HG03280 (cell line): ENCODE results near the gene ADK.

Experiments used
- ATAC-seq: cut with Tn5 transposase; IDR thresholded peaks from one replicate; pipeline ENCODE4 v1.9.1; 2021; ENCODE audit warnings: mild to moderate bottlenecking, moderate library complexity; ENCODE audit not compliant: unreplicated experiment

Gene ADK

DNA sequence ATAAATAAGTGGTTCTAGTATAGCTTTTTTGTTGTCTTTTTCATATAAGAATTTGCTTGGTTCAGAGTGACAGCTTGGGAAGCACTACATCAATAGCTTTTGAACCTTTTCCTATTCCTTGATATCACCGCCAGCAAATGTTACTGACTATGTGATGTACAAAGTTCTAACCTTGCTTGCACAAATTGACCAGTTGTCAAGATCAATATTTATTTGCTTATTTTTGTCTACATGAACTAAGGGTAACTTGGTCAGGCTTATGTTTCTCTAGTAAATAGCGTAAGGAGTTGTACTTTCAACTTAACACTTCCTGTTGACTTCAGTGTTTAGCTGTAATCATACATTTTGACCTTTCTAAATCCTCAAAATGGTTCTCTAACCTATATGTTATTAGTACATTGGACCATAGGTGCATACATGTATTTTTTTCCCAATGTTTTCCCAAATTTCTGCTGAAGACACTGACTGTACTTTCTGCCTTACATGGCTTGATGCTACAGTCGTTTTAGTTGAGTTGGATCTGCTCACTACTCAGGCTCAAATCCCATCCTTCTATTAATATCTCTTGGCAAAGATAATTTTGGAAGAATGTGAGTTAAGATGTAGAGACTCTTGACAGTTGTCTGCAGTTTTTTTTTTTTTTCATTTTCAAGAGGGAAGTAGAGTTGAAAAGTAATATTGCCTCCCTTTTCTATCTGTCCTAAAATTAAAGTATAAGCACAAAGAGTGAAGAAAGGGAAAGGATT, 436.3 kb downstream of the ADK start:
- no peak for ATAC-seq

DNA sequence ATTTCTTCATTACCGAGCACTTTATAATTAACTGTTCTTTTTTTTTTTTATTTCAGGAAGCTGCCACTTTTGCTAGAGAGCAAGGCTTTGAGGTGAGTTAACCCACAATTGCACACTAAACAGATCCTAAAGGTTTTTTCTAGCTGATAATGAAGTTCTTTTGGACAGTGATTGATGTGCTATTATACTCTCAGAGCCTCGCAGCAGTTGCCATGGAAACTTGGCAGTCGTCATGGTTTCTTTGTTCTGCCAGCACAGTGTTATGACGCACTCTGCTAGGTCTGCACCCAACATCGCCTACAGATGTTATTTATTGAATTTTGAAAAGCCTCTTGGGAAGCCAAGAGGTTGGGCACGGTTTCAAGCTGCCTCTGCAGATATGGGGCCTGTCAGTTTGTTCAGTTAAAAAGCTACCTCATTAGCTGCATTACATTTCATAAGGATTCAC, 438.2 kb downstream of the ADK start:
- no peak for ATAC-seq

DNA sequence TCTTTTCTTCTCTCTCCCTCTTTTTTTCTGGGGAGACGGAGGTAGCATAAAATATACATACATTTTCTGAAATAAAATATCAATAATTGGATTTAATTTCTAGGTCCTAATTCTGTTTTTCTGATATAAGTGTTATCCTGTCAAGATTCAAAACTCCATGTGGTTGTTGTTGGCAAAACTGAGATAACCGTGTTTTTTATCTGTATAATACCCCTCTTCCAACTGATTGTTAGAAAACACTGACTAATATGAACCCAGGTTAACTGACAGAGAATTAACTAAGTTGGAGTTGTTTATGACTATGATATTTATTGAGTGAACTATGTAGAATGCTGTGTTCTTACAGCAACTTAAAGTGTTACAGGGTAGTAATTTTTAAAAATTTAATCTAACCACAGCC, 438.8 kb downstream of the ADK start:
- ATAC-seq, result no peak

DNA sequence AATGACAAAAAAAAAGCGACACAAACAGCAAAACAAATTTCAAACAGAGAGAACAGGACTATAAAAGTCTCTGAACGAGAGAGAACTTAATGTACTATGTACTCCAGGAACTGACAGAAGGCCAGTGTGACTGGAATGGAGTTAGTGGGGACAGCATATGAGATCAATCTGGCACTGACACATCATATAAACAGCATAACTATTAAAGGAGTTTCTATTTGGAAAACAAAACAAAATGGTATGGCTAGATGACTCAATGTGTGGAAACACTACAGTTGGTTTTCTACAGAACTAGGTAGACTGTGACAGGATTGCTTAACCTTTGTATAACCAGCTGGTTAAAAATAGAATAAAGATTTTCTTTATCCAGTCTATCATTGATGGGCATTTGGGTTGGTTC, 442.4 kb downstream of the ADK start:
- ATAC-seq, result no peak

DNA sequence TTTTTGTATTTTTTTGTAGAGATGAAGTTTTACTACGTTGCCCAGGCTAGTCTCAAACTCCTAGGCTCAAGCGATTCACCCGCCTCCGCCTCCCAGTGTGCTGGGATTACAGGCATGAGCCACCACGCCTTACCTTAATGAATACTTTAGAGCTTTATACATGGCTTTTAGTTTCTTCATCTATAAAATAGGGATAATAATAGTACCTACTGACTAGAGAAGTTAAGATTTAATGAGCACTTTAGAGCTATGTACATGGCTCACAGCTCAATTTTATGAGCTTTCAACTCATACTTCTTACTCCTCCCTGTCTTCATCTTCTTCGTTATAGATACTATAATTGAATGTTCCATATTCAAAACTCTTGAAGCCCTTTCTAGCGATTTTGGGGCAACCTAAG, 445.7 kb downstream of the ADK start:
- no peak for ATAC-seq

DNA sequence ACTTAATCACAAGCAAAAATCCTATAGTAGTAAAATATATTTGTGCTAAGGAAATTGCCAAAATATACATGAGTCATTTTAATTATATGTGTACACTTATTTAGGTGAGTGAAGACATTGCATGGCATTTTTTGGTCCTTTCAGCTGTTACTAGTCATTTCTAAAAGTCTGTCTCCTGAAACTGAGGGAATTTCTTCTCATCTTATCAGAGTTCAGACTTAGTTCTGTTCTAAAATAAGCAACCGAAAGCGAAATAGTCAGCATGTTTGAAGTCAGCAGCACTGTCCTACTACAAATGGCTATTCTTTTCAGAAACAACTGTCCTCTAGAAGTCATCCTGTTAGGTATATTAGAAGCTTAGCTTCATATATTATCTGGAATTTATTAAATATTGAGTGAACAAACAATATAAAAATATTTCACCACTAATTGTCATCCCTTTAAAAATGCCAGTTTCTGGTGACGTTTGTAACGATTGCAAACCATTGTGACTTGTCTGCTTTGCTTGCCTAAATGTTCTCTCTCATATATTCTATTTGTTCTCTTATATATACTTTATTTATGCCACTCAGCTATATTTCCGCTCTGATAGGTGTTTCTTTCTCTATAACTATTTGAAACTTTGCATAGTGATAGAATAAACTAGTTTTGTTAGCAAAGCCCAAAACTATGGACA, 448.0 kb downstream of the ADK start:
- no peak for ATAC-seq

DNA sequence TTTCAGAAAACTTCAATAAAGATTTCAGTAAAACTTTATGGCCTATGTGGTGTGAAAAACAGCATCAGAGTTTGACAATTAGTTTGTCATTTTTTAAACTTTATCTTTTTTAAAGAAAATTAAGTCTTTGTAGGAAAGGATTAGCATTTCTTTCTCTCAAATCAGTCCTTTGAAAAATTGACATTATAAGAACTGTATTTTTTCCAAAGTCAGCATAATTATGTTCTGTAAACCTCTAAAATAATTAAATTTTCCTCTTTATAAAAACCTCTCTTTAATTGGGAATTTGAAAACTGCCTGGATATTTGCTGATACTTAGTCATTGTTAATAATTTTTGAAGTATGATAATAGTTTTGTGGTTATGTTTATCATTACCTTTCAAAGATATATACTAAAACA, 448.7 kb downstream of the ADK start:
- no peak for ATAC-seq

DNA sequence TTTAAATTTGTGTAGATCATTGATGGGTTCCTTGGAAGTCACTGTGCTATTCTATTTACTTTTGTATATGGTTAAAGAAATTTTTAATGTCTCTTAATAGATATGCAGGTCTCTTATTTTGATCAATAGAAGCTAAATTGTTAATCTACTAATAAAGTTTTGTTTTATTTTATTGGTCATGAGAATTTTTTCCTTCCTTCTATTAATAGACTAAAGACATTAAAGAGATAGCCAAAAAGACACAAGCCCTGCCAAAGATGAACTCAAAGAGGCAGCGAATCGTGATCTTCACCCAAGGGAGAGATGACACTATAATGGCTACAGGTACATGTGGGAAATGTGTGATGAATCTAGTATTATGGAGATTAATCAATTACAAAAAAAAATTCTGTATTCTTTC, 449.1 kb downstream of the ADK start:
- ATAC-seq, result no peak

DNA sequence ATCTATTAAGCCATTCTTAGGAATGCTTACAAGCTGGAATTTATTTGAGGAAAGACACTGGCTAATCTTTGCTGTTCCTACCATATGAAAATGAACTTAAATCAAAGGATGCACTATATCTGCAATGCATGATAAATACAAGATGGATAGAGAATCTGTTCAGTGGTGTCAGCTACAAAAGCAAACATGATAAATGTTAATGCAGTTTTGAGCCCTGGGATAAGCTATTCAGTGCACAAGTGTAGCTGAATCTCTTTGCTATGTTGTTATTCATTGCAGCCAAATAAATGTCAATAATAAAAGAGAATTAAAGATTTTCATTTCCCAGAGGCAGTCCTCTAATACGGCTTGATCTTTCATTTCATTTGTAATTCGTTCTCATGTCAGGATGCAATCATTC, 451.6 kb downstream of the ADK start:
- ATAC-seq, result no peak

DNA sequence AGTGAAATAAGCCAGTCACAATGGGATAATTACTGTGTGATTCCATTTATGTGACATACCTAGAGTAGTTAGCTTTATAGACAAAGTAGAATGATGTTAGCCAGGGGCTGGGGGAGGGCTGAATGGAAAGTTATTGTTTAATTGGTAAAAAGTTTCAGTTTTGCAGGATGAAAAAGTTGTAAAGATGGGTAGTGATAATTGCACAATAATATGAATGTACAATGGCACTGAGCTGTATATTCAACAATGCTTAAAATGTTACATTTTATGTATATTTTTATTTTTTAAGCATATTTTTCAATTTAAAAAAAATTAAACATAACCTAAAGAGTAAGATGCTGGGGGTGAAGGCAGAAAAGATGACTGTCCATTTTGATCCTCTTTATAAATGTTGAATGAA, 459.3 kb downstream of the ADK start:
- no peak for ATAC-seq

DNA sequence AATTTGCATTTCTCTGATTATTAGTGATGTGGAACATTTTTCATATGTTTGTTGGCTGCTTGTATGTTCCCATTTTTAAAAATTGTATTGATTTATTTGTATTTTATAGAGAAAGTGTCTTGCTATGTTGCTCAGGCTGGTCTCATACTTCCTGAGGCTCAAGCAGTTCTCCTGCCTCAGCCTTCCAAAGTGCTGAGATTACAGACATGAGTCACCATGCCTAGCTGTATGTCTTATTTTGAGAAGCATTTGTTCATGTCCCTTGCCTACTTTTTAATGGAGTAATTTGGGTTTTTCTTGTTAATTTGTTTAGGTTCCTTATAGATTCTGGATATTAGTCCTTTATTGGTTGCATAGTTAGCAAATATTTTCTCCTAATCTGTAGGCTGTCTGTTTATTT, 461.2 kb downstream of the ADK start:
- no peak for ATAC-seq

DNA sequence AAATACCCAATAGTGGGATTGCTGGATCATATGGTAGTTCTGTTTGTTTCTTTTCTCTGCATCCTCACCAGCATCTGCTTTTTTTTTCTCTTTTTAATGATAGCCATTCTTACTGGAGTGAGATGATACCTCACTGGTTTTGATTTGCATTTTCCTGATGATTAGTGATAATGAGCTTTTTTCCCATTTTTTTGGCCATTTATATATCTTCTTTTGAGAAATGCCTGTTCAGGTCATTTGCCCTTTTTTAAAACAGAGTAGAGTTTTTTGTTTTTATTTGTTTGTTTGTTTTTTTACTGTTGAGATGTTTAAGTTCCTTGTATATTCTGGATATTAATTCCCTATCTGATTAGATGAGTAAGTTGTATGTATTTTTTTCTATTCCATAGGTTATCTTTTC, 469.6 kb downstream of the ADK start:
- no peak for ATAC-seq

DNA sequence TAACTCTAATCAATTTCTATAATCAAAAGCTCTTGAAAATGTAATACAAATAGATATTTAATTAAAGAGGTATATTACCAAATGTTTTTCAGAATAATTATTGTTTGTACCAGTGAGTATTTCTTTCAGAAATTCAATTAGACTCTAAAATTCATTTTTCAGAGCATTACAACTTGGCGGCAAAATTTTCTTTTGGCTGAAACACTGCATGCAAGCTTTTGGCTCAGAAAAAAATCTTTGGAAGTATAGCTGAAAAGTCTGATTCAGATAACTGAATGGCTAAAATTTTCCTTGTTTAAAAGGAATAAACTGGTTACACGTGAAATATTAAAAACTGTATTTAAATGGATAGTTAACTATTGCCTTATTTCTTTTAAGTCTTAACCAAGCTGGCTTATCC, 472.8 kb downstream of the ADK start:
- no peak for ATAC-seq

DNA sequence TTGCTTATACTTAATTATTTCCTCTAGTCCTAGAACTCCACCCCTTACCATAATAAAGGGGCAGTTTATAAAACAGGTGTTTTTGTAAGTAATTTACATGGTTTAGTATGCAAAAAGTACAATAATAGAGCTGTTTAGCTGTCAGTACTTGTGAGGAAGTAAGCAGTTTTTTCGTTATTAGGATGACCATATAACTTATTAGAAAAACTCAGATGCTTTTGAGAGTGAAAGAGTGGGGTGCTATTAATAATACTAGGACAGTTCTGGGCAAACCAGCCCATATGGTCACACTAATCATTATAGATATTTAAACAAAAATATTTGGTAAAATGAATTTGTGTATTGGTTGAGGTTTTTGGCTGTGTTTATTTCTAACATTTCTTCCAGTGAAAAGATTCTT, 473.5 kb downstream of the ADK start:
- no peak for ATAC-seq

DNA sequence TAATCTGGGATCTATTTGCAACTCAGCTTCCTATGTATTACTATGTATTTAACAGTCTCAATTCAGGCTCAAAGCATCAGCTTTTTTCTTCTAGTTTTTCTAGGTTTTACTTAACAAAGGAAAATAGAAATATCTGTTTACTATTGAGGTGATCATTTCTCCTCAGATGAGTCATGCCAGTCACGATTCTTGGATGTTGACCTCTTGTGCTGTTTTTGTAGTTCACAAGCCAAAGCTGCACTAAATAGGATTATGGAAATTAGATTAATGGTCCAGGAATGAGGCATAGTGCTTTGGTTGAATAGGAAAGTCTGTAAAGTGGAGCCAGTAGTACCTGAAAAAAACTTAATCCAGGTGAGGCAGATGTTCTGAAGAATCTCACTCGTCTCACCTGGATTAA, 477.1 kb downstream of the ADK start:
- no peak for ATAC-seq

DNA sequence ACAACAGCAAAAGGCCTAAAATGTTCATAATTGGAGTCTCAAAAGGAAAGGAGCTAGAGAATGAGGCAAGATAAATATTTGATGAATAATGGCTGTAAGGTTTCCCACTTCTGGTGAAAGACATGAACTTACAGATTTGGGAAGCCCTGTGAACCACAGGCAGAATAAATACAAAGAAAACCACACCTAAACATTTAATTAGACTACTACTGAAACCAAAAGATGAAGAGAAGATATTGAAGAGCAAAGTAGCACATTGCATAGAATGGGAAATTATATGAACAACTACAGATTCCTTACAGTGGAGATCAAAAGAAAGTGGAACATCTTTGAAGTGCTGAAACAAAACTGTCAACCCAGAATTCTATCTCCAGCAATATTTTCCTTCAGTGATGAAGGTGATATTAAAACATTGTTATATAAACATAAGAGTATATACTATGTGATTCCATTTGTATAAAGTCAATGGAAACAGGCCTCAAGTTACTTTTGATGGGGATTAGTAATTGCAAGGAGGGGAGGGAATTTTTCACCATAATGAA, 484.0 kb downstream of the ADK start:
- ATAC-seq, result no peak

DNA sequence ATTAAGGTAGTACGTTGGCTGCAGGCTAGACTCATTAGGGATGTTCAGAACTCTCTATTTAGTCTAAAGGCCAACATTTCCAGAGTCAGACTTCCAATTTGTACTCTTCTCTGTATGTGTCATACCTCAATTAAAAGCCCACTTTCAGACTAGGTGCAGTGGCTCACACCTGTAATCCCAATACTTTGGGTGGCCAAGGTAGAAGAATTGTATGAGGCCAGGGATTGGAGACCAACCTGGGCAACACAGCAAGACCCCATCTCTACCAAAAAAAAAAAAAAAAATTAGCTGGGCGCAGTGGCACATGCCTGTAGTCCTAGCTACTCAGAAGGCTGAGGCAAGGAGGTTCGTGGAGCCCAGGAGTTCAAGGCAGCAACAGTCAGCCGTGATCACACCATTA, 484.6 kb downstream of the ADK start:
- no peak for ATAC-seq

DNA sequence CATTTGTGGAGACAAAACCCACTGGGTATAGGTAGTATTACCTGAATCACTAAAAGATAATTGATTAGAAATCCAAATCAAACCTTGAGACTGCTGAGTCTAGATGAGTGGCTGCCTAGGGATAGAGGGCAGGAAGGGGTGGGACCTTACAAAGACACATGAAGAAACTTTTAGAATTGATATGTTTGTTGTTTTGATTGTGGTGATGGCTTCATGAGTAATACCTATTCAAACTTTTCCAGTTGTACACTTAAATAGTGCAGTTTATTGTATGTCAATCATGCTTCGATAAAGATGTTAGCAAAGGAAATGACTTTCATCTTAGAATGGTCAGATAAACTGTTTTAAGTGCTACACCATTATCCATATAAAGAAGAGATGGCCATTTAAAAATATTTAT, 486.7 kb downstream of the ADK start:
- no peak for ATAC-seq

DNA sequence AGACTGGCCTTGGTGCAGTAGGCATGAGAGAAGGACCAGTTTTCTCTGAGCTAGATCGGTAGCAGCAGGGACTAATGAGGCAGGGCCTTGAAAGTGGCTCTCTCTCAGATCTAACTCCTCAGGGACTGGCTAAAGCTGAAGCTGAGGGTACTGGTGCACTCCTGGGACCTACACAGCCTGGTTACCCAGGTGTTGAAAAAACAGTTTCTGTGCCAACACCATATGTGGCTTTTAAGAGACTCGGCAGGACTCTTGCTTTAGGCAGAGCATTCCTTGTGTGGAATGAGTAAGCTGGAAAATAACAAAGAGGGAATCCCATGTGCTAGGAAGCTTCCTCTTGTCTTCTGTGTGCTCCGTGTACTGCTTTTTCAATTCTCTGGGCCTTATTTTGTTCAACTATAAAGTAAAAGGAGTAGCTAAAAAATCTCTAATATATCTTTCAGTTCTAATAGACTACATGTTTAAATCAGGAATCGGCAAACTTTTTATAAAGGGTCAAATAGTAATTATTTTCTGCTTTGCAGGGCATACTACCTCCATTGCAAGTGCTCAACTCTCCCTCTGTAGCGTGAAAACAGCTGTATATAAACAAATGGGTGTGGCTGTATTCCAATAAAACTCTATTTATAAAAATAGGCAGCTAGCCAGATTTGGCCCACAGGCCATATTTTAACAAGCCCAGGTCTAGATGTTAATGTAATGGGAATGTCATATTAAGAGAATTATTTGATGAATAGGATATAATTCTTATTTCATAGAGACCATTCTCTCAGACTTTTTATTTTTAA, 489.3 kb downstream of the ADK start:
- no peak for ATAC-seq

DNA sequence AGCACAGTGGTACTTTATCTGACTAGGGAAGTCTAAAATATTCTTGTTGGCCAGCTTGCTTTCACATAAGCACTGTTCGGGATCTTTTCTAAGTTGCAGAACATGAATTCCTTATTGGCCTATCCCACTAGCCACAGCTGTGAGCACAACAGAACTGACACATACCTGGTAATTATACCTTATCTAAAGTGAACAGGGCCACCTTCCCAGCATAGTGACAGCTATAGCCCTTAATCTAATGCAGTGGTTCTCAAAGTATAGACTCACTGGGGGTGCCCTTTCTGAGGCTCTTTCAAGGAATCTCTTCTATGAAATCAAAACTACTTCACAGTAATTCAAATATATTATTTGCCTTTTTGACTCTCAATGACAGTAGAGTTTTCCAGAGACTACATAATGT, 490.6 kb downstream of the ADK start:
- no peak for ATAC-seq

DNA sequence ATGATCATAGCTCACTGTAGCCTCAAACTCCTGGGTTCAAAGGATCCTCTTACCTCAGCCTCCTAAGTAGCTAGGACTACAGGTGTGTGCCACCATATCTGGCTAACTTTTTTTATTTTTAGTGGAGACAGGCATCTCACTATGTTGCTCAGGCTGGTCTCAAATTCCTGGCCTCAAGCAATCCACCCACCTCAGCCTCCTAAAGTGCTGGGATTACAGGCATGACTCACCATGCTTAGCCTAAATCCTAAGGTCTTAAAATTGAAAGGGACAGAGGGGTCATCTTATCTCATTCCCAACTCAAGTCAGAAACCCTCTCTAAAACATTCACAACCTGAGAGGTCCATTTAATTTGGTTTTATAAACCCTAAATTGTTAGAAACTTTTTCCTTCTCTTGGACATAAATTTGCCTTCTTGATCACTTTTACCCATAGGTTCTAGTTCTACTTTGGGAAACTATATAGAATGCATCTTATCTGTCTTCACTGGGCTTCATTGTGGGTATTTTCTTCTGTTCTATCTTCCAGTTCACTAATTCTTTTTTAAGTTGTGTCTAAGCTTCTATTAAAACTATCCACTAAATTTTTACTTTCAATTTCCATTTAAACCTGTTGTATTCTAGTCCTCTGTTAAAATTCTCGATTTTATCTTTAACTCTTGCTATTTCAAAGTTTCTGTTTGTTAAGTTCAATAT, 492.0 kb downstream of the ADK start:
- ATAC-seq, result no peak
